Measurements from ENCODE around the gene CEP290.
"Not testable (repeated sequence)": the region's sequence is repeated elsewhere in the genome, so short reads cannot be mapped to it uniquely, and the experiment has no call there.

Gene CEP290

DNA sequence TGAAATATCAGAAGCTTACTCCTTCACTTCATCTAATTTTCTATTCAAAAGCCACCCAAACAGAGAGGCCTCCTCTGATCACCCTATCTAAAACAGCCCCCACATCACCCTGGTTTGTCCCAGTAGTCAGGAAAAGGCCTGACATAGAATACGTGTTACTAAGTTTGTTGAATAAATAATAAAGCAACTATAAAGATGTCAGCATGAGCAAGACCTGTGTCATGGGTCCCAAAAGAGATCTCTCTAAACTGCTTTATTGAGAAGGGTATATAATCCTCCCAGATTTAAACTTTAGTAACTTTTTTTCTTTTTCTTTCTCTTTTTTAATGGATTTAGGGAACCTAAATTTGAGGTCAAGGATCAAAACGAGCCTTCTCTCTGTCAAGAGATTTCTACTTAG is 85.3 kb downstream of the CEP290 start:
- no peak for DNase-seq (ENCODE audit: low spot score)

DNA sequence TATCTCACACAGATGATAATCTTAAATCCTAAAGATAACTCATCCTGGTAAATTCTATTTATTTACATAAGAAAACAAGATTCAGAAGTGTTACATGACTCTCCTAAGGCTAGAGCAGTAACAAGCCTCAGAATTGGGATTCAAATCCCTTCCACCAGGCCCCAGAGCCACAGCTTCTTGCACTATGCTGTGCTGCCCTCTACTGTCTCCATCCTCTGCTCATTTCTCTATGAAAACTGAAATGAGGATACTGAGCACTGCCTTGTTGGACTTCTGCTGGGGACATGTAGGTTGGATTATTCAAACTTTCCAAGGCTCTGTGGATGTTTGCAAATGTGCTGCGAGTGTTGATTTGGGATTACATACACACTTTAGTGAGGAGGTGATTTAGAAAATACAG is 89.2 kb downstream of the CEP290 start:
- no peak for DNase-seq (ENCODE audit: low spot score)

DNA sequence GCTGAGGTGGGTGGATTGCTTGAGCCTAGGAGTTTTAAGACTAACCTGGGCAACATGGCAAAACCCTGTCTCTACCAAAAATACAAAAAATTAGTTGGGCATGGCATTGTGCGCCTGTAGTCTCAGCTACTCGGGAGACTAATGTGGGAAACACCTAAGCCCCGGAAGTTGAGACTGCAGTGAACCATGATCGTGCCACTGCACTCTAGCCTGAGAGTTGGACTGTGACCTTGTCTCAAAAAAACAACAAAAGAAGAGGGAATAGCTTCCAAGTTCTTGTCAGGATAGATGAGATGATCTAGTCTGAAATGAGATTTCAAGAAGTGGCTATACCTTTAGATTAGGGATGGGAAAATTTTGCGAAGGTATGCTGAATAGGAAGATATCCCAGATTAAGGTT is 97.9 kb downstream of the CEP290 start:
- DNase-seq (ENCODE audit: low spot score): no peak

GRCh38 chr12:88037770-88038169 is 104.1 kb downstream of the CEP290 start:
- DNase-seq (ENCODE audit: low spot score): no peak

GRCh38 chr12:88036353-88036965 is 105.4 kb downstream of the CEP290 start:
- no peak for DNase-seq (ENCODE audit: low spot score)

DNA sequence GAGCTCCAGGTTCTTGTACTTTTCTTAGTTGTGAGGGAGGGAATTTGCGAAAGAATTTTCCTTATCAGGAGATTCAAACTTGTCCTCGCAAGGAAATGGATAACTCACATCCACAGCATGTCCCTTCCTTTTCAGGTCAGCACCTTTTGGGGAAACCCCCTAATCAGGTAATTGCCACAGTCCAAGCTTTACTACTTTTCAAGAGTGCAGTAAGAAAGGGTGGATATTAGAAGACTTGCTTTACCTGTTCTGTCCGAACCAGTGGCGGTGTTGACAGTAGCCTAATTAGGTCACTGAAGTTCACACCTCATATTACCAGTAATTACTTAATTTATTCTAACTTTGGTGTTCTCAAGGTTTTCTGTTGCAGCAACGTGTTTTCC is 106.0 kb downstream of the CEP290 start:
- peak; percentile 2 for DNase-seq (ENCODE audit: low spot score)

GRCh38 chr12:88035271-88035906 is 106.5 kb downstream of the CEP290 start:
- peak; percentile 84 for DNase-seq (ENCODE audit: low spot score)

DNA sequence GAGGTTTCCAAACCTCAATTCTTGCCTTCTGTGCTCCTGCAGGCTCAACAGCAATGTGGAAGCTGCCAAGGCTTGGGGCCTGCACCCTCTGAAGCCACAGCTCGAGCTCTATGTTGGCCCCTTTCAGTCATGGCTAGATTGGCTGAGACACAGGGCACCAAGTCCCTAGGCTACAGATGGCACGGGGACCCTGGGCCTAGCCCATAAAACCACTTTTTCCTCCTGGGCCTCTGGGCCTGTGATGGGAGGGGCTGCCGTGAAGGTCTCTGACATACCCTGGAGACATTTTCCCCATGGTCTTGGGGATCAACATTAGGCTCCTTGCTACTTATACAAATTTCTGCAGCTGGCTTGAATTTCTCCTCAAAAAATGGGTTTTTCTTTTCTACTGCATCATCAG is 110.7 kb downstream of the CEP290 start:
- not testable (repeated sequence) for DNase-seq (ENCODE audit: low spot score)

- DNase-seq (ENCODE audit: low spot score): no peak
These were observed 112.7 kb downstream of the CEP290 start, which contains the start of gene C12orf50 for GRCh38 chr12:88029093-88029665. C12orf50 (minus strand) TSS chr12:88029401; CDS start chr12:88026962, 2,439 bp downstream.

- DNase-seq (ENCODE audit: low spot score): no peak
These were observed 115.7 kb downstream of the CEP290 start for GRCh38 chr12:88026196-88026595.

DNA sequence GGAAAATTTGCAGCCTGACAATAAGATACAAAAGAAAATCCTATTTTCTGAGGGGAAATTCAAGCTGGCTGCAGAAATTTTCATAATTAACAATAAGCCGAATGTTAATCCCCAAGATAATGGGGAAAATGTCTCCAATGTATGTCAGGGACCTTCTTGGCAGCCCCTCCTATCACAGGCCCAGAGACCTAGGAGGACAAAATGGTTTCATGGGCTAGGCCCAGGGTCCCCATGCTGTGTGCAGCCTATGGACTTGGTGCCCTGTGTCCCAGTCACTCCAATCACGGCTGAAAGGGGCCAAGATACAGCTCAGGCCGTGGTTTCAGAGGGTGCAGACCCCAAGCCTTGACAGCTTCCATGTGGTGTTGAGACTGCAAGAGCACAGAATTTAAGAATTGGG is 123.9 kb downstream of the CEP290 start:
- no peak for DNase-seq (ENCODE audit: low spot score)

DNA sequence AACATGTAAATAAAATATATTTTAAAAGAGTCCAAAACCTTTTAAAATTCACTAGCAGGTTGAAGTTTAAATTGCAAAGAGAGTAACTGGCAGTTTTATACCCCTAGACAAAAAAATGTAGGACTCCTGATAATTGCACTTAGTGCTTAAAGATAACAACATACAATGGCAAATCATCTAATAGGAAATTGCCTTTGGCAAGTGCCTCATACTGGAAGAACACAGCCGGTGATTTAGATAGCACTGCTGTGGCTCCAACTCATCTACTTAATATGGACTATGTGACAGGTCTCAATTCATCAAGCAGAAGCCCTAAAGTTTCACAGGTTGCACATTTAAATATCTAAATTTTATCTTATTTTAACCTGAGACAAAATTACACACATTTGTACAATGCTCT is 126.1 kb downstream of the CEP290 start:
- no peak for DNase-seq (ENCODE audit: low spot score)

GRCh38 chr12:88011755-88012154 is 130.1 kb downstream of the CEP290 start:
- DNase-seq (ENCODE audit: low spot score): no peak

DNA sequence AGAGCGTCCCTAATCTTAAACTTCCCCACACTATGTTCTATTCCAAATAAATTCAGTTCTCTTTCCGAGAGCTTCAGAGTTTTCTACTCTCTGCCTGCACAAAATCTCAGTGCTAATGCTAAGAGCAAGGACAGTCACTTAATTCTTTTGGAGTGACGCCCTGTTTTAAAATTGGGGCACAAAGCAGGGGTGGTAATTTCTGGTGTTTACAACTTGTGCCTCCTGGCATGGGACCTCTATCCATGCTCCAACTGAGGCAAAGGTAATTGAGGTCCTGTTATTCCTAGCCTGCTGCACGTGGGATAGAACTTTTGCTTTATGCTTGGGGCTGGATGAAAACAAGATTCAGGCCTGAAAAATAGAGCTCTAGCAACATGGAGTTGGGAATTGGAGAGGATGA is 135.5 kb downstream of the CEP290 start:
- DNase-seq (ENCODE audit: low spot score): no peak

DNA sequence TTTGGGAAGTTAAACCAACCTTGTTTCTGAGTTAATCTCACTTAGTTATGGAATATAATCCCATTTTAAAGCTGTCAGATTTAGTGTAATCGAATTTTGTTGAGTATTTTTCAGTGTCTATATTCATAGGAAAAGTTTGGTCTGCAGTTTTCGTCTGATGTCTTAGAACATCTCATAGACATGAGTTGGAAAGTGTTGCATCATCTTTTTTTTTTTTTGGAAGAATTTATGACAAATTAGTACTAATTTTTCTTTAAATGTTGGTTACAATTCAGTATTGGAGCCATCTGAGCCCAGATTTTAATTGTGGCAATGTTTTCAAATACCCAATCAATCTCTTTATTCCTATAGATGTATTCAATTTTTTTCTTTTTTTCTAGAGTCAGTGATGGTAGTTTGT is 140.6 kb downstream of the CEP290 start:
- no peak for DNase-seq (ENCODE audit: low spot score)

All from germinal center (tissue), 1 donor.